Measurements from ENCODE around the gene CADM3.
A peak's percentile ranks its signal among the peaks of the same experiment; 100 is the strongest.

Gene CADM3

DNA sequence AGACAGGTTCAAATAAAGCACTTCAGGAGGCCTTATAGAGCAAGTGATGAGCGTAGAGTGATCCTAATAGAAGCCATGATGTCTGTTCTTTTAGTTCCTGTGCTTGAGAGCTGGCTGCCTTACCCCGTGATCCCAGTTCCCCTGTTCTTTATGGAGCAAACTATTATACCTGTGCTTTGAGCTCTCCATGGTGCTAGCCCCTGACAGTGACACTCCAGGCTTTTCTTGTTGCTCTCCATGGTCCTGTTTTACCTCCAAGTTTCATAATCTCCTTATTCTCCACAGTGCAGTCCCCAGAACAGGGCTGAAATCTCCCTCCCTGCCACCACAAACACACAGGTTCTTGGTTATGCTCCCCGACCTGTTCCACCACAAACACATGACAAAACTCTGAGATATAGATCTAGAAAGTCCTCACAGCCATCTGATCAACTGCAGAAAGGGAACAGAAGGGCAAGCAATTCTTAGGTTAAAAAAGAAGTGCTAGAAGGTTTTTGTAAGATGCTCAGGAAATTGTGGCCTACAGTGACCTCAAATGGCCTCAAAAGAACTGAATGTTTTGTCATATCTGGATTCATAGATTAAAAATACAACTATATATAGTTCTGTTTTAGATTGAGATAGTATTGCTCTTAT lies 6.0 kb downstream of the CADM3 start:
- no peaks in the 10 kb centered on the region; the same call in 1 of the 2 replicates for H3K27me3 ChIP-seq (ENCODE audit: insufficient read depth, low read length)
- no peak overlapping the region for H3K9ac ChIP-seq (ENCODE audit: low read depth, low read length)
- no peaks in the 10 kb centered on the region; the same call in 1 of the 2 replicates for H3K36me3 ChIP-seq (ENCODE audit: insufficient read depth, low read depth, low read length)
- no peak overlapping the region for H3K4me3 ChIP-seq (ENCODE audit: low read length)
- no peaks in the 10 kb centered on the region for H3K9me3 ChIP-seq (ENCODE audit: insufficient read depth, low read depth, low read length)
- no peak overlapping the region for H3K27ac ChIP-seq (ENCODE audit: low read length)
- H3K4me1 ChIP-seq (ENCODE audit: insufficient read depth, low read length) = peaks cover 5% of the 10 kb centered on the region; the same call in 1 of the 2 replicates

DNA sequence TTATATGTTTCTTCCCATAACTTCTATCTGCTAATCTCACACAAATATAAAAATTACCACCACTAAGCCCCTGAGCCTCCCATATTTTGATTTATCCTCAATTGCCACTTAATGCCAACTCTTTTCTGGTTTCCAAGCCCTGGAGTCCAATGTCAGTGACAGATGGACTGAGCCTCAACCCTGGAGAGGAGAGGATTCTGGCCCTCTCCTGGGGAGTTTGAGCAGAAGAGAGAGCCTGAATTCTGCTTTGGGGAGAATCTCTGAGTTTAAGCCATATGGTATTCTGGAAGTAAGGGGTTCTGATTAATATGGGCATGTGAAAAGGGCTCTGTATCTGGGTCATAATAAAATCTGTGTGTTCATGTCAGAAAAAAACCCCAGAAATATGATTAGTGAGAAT lies 8.5 kb downstream of the CADM3 start:
- H3K9me3 ChIP-seq (ENCODE audit: insufficient read depth, low read depth, low read length) = no peaks in the 10 kb centered on the region
- H3K4me1 ChIP-seq (ENCODE audit: insufficient read depth, low read length) = no peaks in the 10 kb centered on the region
- H3K36me3 ChIP-seq (ENCODE audit: insufficient read depth, low read depth, low read length) = no peaks in the 10 kb centered on the region; the same call in 1 of the 2 replicates
- H3K4me3 ChIP-seq (ENCODE audit: low read length) = no peak overlapping the region
- no peak overlapping the region for H3K27ac ChIP-seq (ENCODE audit: low read length)
- H3K27me3 ChIP-seq (ENCODE audit: insufficient read depth, low read length) = no peaks in the 10 kb centered on the region
- no peak overlapping the region for H3K9ac ChIP-seq (ENCODE audit: low read depth, low read length)

DNA sequence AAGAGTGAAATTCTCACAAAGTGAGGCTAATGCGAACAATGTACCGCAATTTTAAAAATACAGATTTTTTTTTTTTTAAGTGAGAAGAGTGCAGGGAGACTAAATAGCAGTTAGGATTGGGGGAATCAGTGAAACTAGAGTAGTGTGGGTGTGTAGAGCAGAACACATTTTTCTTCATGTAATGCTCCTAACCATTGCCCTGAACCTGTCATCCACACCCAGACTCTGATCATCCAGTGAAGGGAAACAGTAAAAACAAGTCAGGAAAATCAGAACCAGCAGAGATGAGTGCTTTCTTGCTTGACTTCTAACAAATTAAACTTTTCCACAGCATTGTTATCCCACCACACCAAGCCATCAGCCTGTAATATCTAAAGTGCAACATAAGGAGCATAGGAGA lies 9.1 kb downstream of the CADM3 start:
- Histone ChIP-seq H3K27ac (ENCODE audit: low read length) (no peak overlapping the region), H3K27me3 (ENCODE audit: insufficient read depth, low read length) (no peaks in the 10 kb centered on the region), H3K36me3 (ENCODE audit: insufficient read depth, low read depth, low read length) (no peaks in the 10 kb centered on the region), H3K9me3 (ENCODE audit: insufficient read depth, low read depth, low read length) (no peaks in the 10 kb centered on the region), H3K4me3 (ENCODE audit: low read length) (no peak overlapping the region), H3K4me1 (ENCODE audit: insufficient read depth, low read length) (no peaks in the 10 kb centered on the region), H3K9ac (ENCODE audit: low read depth, low read length) (no peak overlapping the region)

- Histone ChIP-seq H3K4me1 (ENCODE audit: insufficient read depth, low read length) (peaks cover 2% of the 10 kb centered on the region; the same call in 1 of the 2 replicates), H3K36me3 (ENCODE audit: insufficient read depth, low read depth, low read length) (no peaks in the 10 kb centered on the region), H3K27me3 (ENCODE audit: insufficient read depth, low read length) (peaks cover under 1% of the 10 kb centered on the region; the same call in 1 of the 2 replicates), H3K9ac (ENCODE audit: low read depth, low read length) (no peak overlapping the region), H3K9me3 (ENCODE audit: insufficient read depth, low read depth, low read length) (no peaks in the 10 kb centered on the region), H3K4me3 (ENCODE audit: low read length) (no peak overlapping the region), H3K27ac (ENCODE audit: low read length) (no peak overlapping the region)
These were observed 10.1 kb downstream of the CADM3 start for GRCh38 chr1:159181328-159182024.

- Histone ChIP-seq H3K9ac (ENCODE audit: low read depth, low read length) (no peak overlapping the region), H3K9me3 (ENCODE audit: insufficient read depth, low read depth, low read length) (no peaks in the 10 kb centered on the region), H3K27me3 (ENCODE audit: insufficient read depth, low read length) (peaks cover 6% of the 10 kb centered on the region)
These were observed 12.8 kb downstream of the CADM3 start for GRCh38 chr1:159184201-159184600.

DNA sequence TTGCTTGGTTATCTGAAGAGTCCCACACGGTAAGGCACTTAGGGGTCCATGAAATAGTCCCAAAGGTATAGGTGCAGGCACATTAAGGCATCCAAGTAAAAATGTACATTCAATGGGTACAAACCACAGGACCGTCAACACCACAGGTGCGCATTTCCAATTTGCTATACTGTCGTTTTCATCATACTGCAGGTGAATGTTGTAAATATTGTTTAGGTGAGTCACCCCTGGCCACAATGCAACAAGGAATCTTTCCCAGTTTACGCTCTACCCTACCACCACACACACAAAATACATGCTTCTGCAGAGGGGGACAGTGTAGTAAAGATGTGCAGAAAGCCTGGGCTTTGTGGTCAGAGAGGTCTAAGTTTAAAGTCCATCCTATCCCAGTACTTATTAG lies 13.7 kb downstream of the CADM3 start:
- no peak overlapping the region for H3K4me3 ChIP-seq (ENCODE audit: low read length)
- H3K9ac ChIP-seq (ENCODE audit: low read depth, low read length) = no peak overlapping the region
- peaks cover 12% of the 10 kb centered on the region; the same call in 1 of the 2 replicates for H3K4me1 ChIP-seq (ENCODE audit: insufficient read depth, low read length)
- no peaks in the 10 kb centered on the region for H3K9me3 ChIP-seq (ENCODE audit: insufficient read depth, low read depth, low read length)
- no peak overlapping the region for H3K27ac ChIP-seq (ENCODE audit: low read length)
- H3K27me3 ChIP-seq (ENCODE audit: insufficient read depth, low read length) = peaks cover 11% of the 10 kb centered on the region
- H3K36me3 ChIP-seq (ENCODE audit: insufficient read depth, low read depth, low read length) = no peaks in the 10 kb centered on the region

More at GRCh38 chr1:159184201-159184600, 12.8 kb downstream of the CADM3 start:
- H3K27ac ChIP-seq (ENCODE audit: low read length) = no peak overlapping the region
- peaks cover 12% of the 10 kb centered on the region; the same call in 1 of the 2 replicates for H3K4me1 ChIP-seq (ENCODE audit: insufficient read depth, low read length)
- no peaks in the 10 kb centered on the region for H3K36me3 ChIP-seq (ENCODE audit: insufficient read depth, low read depth, low read length)
- no peak overlapping the region for H3K4me3 ChIP-seq (ENCODE audit: low read length)

GRCh38 chr1:159187033-159187432 lies 15.6 kb downstream of the CADM3 start:
- Histone ChIP-seq H3K4me1 (ENCODE audit: insufficient read depth, low read length) (peaks cover 12% of the 10 kb centered on the region; the same call in 1 of the 2 replicates), H3K36me3 (ENCODE audit: insufficient read depth, low read depth, low read length) (no peaks in the 10 kb centered on the region), H3K27me3 (ENCODE audit: insufficient read depth, low read length) (peaks cover 11% of the 10 kb centered on the region), H3K4me3 (ENCODE audit: low read length) (peak overlapping the region; percentile 86), H3K9ac (ENCODE audit: low read depth, low read length) (peak overlapping the region; percentile 75; the same call in 1 of the 2 replicates), H3K9me3 (ENCODE audit: insufficient read depth, low read depth, low read length) (no peaks in the 10 kb centered on the region), H3K27ac (ENCODE audit: low read length) (no peak overlapping the region)

GRCh38 chr1:159187647-159188374 lies 16.4 kb downstream of the CADM3 start:
- H3K27ac ChIP-seq (ENCODE audit: low read length) = peak overlapping the region; percentile 86
- H3K4me1 ChIP-seq (ENCODE audit: insufficient read depth, low read length) = peaks cover 12% of the 10 kb centered on the region; the same call in 1 of the 2 replicates
- H3K4me3 ChIP-seq (ENCODE audit: low read length) = peak overlapping the region; percentile 86
- no peaks in the 10 kb centered on the region for H3K36me3 ChIP-seq (ENCODE audit: insufficient read depth, low read depth, low read length)
- peak overlapping the region; percentile 75 for H3K9ac ChIP-seq (ENCODE audit: low read depth, low read length)
- peaks cover 11% of the 10 kb centered on the region for H3K27me3 ChIP-seq (ENCODE audit: insufficient read depth, low read length)
- no peaks in the 10 kb centered on the region for H3K9me3 ChIP-seq (ENCODE audit: insufficient read depth, low read depth, low read length)

DNA sequence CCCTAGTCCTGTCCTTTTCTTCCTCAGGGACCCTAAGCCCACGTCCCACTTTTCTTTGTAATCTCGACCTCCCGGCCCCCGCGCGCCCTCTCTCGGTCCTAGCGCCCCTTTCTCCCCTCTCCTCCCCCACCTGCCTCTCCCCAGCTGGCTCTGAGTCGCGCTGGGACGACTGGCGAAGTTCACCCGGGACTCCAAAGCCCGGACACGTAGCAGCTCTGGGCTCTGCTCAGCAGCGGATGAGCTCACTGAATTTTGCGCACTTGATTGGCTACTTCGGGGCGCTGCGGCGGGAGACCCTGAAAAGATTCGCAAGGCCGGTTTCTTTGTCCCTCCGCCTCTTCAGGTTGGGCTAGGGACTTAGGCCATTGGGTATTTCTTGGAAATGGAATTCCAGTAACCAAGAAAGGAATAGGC lies 17.0 kb downstream of the CADM3 start:
- H3K9me3 ChIP-seq (ENCODE audit: insufficient read depth, low read depth, low read length) = no peaks in the 10 kb centered on the region
- peaks cover 11% of the 10 kb centered on the region for H3K27me3 ChIP-seq (ENCODE audit: insufficient read depth, low read length)
- peak overlapping the region; percentile 75; the same call in 1 of the 2 replicates for H3K9ac ChIP-seq (ENCODE audit: low read depth, low read length)
- H3K4me1 ChIP-seq (ENCODE audit: insufficient read depth, low read length) = peaks cover 12% of the 10 kb centered on the region; the same call in 1 of the 2 replicates
- peak overlapping the region; percentile 86 for H3K4me3 ChIP-seq (ENCODE audit: low read length)
- peak overlapping the region; percentile 86 for H3K27ac ChIP-seq (ENCODE audit: low read length)
- no peaks in the 10 kb centered on the region for H3K36me3 ChIP-seq (ENCODE audit: insufficient read depth, low read depth, low read length)

DNA sequence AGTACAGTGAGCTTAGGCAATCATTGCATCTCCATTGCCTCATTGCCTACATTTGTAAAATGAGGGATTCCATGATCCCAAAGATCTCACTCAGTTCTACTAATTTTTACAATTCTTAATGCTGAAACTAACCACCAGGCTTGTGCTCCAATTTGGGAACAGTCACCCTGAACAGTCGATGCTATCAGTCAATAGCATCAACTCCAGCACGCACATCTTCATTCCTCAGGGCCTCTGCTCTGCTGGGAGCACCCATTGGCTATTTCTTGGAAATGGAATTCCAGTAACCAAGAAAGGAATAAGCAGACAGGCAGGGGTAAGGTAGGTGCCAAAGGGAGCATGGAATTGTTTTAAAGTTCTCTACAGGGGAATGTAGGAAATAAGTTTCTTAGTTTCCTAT lies 19.0 kb downstream of the CADM3 start:
- Histone ChIP-seq H3K4me1 (ENCODE audit: insufficient read depth, low read length) (peaks cover 12% of the 10 kb centered on the region; the same call in 1 of the 2 replicates), H3K27ac (ENCODE audit: low read length) (no peak overlapping the region), H3K9ac (ENCODE audit: low read depth, low read length) (no peak overlapping the region), H3K9me3 (ENCODE audit: insufficient read depth, low read depth, low read length) (no peaks in the 10 kb centered on the region), H3K4me3 (ENCODE audit: low read length) (no peak overlapping the region), H3K36me3 (ENCODE audit: insufficient read depth, low read depth, low read length) (no peaks in the 10 kb centered on the region), H3K27me3 (ENCODE audit: insufficient read depth, low read length) (peaks cover 11% of the 10 kb centered on the region)

DNA sequence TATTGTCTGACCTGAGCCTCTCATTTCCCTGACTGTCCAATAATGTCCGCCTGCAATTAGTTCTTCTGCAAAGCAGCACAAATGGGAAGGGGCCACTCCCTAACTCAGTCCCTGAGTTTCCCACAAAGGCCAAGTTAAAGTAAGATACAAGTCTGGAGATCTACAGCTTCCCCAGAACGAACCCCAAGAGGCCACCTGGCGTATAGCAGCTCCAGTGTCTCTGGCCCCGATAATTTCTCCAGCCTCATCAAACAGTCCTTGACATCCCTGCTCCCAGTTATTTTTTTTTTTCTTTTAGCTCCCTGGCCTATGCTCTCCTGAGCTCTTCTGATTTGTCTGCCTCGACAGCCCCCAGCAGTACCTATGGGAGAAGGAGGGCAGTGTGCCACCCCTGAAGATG lies 25.1 kb downstream of the CADM3 start:
- no peak overlapping the region for H3K4me3 ChIP-seq (ENCODE audit: low read length)
- H3K9ac ChIP-seq (ENCODE audit: low read depth, low read length) = no peak overlapping the region
- H3K27me3 ChIP-seq (ENCODE audit: insufficient read depth, low read length) = no peaks in the 10 kb centered on the region
- no peak overlapping the region for H3K27ac ChIP-seq (ENCODE audit: low read length)
- H3K4me1 ChIP-seq (ENCODE audit: insufficient read depth, low read length) = no peaks in the 10 kb centered on the region
- no peaks in the 10 kb centered on the region for H3K36me3 ChIP-seq (ENCODE audit: insufficient read depth, low read depth, low read length)
- no peaks in the 10 kb centered on the region for H3K9me3 ChIP-seq (ENCODE audit: insufficient read depth, low read depth, low read length)
